ENCODE data around the gene MRPL52.

The MRPL52 gene

DNA sequence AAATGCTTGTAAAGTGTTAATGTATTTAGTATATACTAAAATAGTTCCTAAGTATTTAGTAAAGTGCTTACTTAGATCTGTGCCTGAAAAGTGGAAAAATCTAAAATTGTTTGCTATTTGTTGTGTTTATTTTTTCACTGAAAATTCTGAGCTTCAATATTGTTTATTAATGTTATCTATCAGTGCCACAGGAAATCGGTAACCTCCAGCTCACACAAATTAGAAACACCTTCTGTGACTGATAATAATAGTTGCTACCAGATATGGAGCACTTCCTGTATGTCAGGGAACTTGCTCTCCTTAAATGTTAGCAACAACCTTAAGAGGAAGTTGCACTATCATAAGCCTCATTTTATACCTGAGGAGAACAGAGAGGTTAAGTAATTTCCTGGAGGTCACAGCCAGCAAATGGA is 41.1 kb downstream of the MRPL52 start (continued):
- TF ChIP-seq ZNF449 (tag by site-specific recombination; IDR thresholded peaks at IDR 0.05): no peak
- peak; percentile 99 for TF ChIP-seq ZNF664 (tag by site-specific recombination; IDR thresholded peaks at IDR 0.05)
- TF ChIP-seq TRIM28 (IDR thresholded peaks at IDR 0.05; ENCODE audit: borderline replicate concordance, low read length): 0 out of 2 replicates have a peak, but pooled peaks have one; percentile 23
- TF ChIP-seq KLF8 (tag by site-specific recombination; IDR thresholded peaks at IDR 0.05): no peak
- TF ChIP-seq ZNF768 (tag by site-specific recombination; IDR thresholded peaks at IDR 0.05): 0 out of 2 replicates have a peak, but pooled peaks have one; percentile 88
- TF ChIP-seq, protein P1, sequence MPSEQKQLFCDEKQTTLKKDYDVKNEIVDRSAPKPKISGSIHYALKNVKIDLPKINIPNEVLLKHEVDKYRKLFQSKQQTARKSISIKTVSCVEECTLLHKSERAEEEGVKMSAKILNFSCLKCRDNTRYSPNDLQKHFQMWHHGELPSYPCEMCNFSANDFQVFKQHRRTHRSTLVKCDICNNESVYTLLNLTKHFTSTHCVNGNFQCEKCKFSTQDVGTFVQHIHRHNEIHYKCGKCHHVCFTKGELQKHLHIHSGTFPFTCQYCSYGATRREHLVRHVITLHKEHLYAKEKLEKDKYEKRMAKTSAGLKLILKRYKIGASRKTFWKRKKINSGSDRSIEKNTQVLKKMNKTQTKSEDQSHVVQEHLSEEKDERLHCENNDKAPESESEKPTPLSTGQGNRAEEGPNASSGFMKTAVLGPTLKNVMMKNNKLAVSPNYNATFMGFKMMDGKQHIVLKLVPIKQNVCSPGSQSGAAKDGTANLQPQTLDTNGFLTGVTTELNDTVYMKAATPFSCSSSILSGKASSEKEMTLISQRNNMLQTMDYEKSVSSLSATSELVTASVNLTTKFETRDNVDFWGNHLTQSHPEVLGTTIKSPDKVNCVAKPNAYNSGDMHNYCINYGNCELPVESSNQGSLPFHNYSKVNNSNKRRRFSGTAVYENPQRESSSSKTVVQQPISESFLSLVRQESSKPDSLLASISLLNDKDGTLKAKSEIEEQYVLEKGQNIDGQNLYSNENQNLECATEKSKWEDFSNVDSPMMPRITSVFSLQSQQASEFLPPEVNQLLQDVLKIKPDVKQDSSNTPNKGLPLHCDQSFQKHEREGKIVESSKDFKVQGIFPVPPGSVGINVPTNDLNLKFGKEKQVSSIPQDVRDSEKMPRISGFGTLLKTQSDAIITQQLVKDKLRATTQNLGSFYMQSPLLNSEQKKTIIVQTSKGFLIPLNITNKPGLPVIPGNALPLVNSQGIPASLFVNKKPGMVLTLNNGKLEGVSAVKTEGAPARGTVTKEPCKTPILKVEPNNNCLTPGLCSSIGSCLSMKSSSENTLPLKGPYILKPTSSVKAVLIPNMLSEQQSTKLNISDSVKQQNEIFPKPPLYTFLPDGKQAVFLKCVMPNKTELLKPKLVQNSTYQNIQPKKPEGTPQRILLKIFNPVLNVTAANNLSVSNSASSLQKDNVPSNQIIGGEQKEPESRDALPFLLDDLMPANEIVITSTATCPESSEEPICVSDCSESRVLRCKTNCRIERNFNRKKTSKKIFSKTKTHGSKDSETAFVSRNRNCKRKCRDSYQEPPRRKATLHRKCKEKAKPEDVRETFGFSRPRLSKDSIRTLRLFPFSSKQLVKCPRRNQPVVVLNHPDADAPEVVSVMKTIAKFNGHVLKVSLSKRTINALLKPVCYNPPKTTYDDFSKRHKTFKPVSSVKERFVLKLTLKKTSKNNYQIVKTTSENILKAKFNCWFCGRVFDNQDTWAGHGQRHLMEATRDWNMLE (tag by site-specific recombination; conservative IDR thresholded peaks at IDR 0.05; ENCODE audit: low read depth): peak; percentile 11; the same call in 1 of the 2 replicates
- no peak for TF ChIP-seq ZNF132 (tag by site-specific recombination; IDR thresholded peaks at IDR 0.05; ENCODE audit: borderline replicate concordance)
- no peak for TF ChIP-seq ZBTB48 (tag by site-specific recombination; IDR thresholded peaks at IDR 0.05)
- no peak for TF ChIP-seq PBX3 (CRISPR knock-in tag; IDR thresholded peaks at IDR 0.05)
- TF ChIP-seq ZNF610 (tag by site-specific recombination; IDR thresholded peaks at IDR 0.05; ENCODE audit: borderline replicate concordance): no peak
- TF ChIP-seq ZNF19 (tag by site-specific recombination; IDR thresholded peaks at IDR 0.05; ENCODE audit: low read depth): no peak
- no peak for TF ChIP-seq ZNF529 (tag by site-specific recombination; IDR thresholded peaks at IDR 0.05; ENCODE audit: insufficient replicate concordance)

DNA sequence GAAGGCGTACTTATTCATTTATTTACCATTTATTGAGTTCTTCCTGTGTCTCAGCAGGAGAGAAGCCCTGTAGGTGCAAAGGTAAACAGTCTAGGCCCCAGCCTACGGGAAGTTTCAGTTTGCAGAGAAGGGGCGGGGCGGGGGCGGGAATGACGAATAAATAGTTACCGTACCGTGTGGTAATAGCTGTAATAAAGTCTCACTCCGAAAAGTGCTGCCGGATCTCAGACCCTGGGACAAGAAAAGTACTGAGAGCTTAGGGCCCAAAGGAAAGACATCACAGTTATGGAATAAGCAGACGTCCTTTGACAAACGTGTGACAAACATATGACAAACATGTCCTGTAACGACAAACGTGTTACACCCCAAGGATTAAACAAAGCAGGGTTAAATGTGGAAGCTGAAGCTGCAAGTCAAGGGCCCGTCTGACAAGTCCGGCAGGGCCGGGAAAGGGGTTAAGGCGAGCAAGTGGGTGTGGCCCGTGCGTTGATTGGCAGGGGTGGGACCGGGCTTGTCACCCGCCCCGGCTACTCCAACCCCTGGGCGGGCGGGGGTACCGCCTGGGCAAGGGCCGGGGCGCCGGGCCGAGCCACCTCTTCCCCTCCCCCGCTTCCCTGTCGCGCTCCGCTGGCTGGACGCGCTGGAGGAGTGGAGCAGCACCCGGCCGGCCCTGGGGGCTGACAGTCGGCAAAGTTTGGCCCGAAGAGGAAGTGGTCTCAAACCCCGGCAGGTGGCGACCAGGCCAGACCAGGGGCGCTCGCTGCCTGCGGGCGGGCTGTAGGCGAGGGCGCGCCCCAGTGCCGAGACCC is 41.7 kb downstream of the MRPL52 start, which contains the start of gene LRP10:
LRP10 (plus strand) TSS at position 517 of the 809 bp plus-strand sequence. CDS start 564 bp downstream, outside the sequence.
- H3K27ac ChIP-seq (ENCODE audit: extremely low read depth, low read depth, low read length): peak within 1 kb of the TSS; percentile 87
- H3K4me1 ChIP-seq (ENCODE audit: control insufficient read depth, insufficient read depth, low read length): peaks cover 9% of the 10 kb centered on the region
- POLR2A ChIA-PET: interaction anchor here (0.6 to 1.8 kb wide), 9 partner anchors 9 to 105 kb away, joined by 3 to 7 read pairs (median 5); partner anchors contain the start of genes HAUS4, OXA1L, RBM23 and REM2
- H3K36me3 ChIP-seq (ENCODE audit: control insufficient read depth in 2 of 2, insufficient read depth in 1 of 2, low read length in 2 of 2): peaks cover 0 to 26% of the 10 kb centered on the region in 2 experiments; a peak in 1 of 3 replicates
- no peaks in the 10 kb centered on the region for H3K9me3 ChIP-seq (ENCODE audit: control insufficient read depth, insufficient read depth, low read depth, low read length)
- peak within 1 kb of the TSS; percentile 74 for H3K4me3 ChIP-seq (ENCODE audit: low read depth, low read length)
- CTCF ChIA-PET: interaction anchor here (0.6 to 4.5 kb wide), 15 partner anchors 10 to 1856 kb away, joined by 3 to 55 read pairs (median 5); partner anchors contain the start of genes DAD1 and REM2
- TF ChIP-seq ZNF274 (IDR thresholded peaks at IDR 0.05; ENCODE audit: low read length) (no peak), ZNF274 (tag by site-specific recombination; IDR thresholded peaks at IDR 0.05; ENCODE audit: borderline replicate concordance) (no peak), ZSCAN4 (tag by site-specific recombination; IDR thresholded peaks at IDR 0.05) (no peak), ZNF138 (tag by site-specific recombination; IDR thresholded peaks at IDR 0.05; ENCODE audit: borderline replicate concordance) (no peak), ZNF426 (tag by site-specific recombination; IDR thresholded peaks at IDR 0.05) (no peak), ZNF530 (tag by site-specific recombination; IDR thresholded peaks at IDR 0.05; ENCODE audit: low read depth) (no peak), EGR2 (tag by site-specific recombination; IDR thresholded peaks at IDR 0.05; ENCODE audit: low read depth) (peak; percentile 80), ZNF366 (tag by site-specific recombination; conservative IDR thresholded peaks at IDR 0.05) (0 out of 2 replicates have a peak, but pooled peaks have one; percentile 16), FEZF1 (tag by site-specific recombination; IDR thresholded peaks at IDR 0.05) (no peak), ZNF777 (tag by site-specific recombination; IDR thresholded peaks at IDR 0.05; ENCODE audit: borderline replicate concordance) (no peak), ZNF747 (tag by site-specific recombination; IDR thresholded peaks at IDR 0.05) (no peak), ZNF501 (tag by site-specific recombination; IDR thresholded peaks at IDR 0.05) (no peak)
- TF ChIP-seq, protein P2, sequence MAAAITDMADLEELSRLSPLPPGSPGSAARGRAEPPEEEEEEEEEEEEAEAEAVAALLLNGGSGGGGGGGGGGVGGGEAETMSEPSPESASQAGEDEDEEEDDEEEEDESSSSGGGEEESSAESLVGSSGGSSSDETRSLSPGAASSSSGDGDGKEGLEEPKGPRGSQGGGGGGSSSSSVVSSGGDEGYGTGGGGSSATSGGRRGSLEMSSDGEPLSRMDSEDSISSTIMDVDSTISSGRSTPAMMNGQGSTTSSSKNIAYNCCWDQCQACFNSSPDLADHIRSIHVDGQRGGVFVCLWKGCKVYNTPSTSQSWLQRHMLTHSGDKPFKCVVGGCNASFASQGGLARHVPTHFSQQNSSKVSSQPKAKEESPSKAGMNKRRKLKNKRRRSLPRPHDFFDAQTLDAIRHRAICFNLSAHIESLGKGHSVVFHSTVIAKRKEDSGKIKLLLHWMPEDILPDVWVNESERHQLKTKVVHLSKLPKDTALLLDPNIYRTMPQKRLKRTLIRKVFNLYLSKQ (tag by site-specific recombination; IDR thresholded peaks at IDR 0.05; ENCODE audit: borderline replicate concordance): no peak
